GM12878 (cell line): ENCODE results near the gene CIDEC. TPM values are rescaled to one million over a fixed set of nuclear protein-coding genes. Genes with fewer than 3 reads are reported as not detected.

Experiments
- ATAC-seq: fragments of 200-7000 bp; cut with Tn5 transposase; 3 replicates; pipeline ENCODE4 v1.9.1; 2020; ENCODE audit warnings: mild to moderate bottlenecking, moderate library complexity
- BruUV-seq: library from RNA; stranded (reverse); fragments of 400-500 nt; replicated peaks from 2 replicates; lab custom pipeline; 2021; lab: Mats Ljungman, UMichigan
- CTCF ChIA-PET: fragments of 300-600 bp; sonication (Branson Sonifier 250); formaldehyde crosslinking; extraction: SDS; loops from one replicate; lab custom pipeline; 2021; ENCODE audit warnings: inconsistent platforms; lab: Yijun Ruan, JAX
- POLR2A ChIA-PET: fragments of 350-600 bp; formaldehyde crosslinking; extraction: SDS; loops from one replicate; lab custom pipeline; 2021; ENCODE audit warnings: inconsistent platforms; lab: Charles Lee
- RAD21 ChIA-PET: fragments of 300-600 bp; sonication (Branson Sonifier 250); formaldehyde crosslinking; loops from one replicate; lab custom pipeline; 2023; ENCODE audit warnings: antibody characterized with exemption; ENCODE audit not compliant: unreplicated experiment; lab: Charles Lee
- SMC1A ChIA-PET: fragments of 300-600 bp; sonication (Branson Sonifier 250); formaldehyde crosslinking; loops from one replicate; lab custom pipeline; 2023; ENCODE audit not compliant: unreplicated experiment, uncharacterized antibody; lab: Charles Lee
- DNase-seq: peaks from one replicate; pipeline ENCODE4 v3.0.0-alpha.2; 2011; ENCODE audit warnings: low read depth, low spot score
- FAIRE-seq: peaks from 3 replicates; lab custom pipeline; 2011; peaks lifted over from hg19 to GRCh38; lab: Jason Lieb, UNC
- H2AFZ ChIP-seq: 2 replicates; pipeline ENCODE4 v1.6.0; 2011; ENCODE audit warnings: low read depth, low read length, control low read depth; ENCODE audit not compliant: control insufficient read depth
- H3K27ac ChIP-seq: 2 replicates; pipeline ENCODE4 v1.5.1; 2011; ENCODE audit warnings: control low read depth; ENCODE audit not compliant: control insufficient read depth, insufficient read depth
- H3K27me3 ChIP-seq, 2 experiments: replicated peaks in 1 of 2; 2 replicates each; pipeline versions ENCODE4 v1.6.0 to v1.6.1; 2011; ENCODE audit warnings: low read length in 1 of 2; ENCODE audit not compliant: control insufficient read depth in 2 of 2, insufficient read depth in 2 of 2
- H3K36me3 ChIP-seq, 2 experiments: 2 replicates each; pipeline ENCODE4 v1.5.1; 2011; ENCODE audit warnings: low read length in 1 of 2; ENCODE audit not compliant: control insufficient read depth in 2 of 2, insufficient read depth in 2 of 2
- H3K4me1 ChIP-seq: 2 replicates; pipeline ENCODE4 v1.6.1; 2011; ENCODE audit warnings: mild to moderate bottlenecking, low read length, moderate library complexity, mixed read lengths; ENCODE audit not compliant: control insufficient read depth, insufficient read depth
- H3K4me2 ChIP-seq: 2 replicates; pipeline ENCODE4 v1.6.0; 2011; ENCODE audit warnings: control low read depth; ENCODE audit not compliant: control insufficient read depth, insufficient read depth
- H3K4me3 ChIP-seq: fragments of 200-600 bp; sonication (generic); 2 replicates; pipeline ENCODE4 v1.5.1; 2016
- H3K79me2 ChIP-seq: 2 replicates; pipeline ENCODE4 v1.6.0; 2011; ENCODE audit warnings: low read length; ENCODE audit not compliant: control insufficient read depth, insufficient read depth
- H3K9ac ChIP-seq: 2 replicates; pipeline ENCODE4 v1.8.0; 2011; ENCODE audit warnings: low read length, control low read depth, mixed read lengths; ENCODE audit not compliant: control insufficient read depth, insufficient read depth
- H3K9me3 ChIP-seq: replicated peaks from 3 replicates; pipeline ENCODE4 v1.5.1; 2011; ENCODE audit warnings: mild to moderate bottlenecking, low read length; ENCODE audit not compliant: control insufficient read depth, insufficient read depth
- H4K20me1 ChIP-seq: 2 replicates; pipeline ENCODE4 v1.6.0; 2011; ENCODE audit not compliant: control insufficient read depth, insufficient read depth
- BMI1 ChIP-seq: fragments of 450-650 bp; IDR thresholded peaks from 2 replicates; pipeline ENCODE4 v1.6.1; 2016; ENCODE audit warnings: mild to moderate bottlenecking, moderate library complexity, borderline replicate concordance
- ETV6 ChIP-seq, 2 experiments: fragments of 450-650 bp in 1 of 2; IDR thresholded peaks in 1 of 2; conservative IDR thresholded peaks in 1 of 2; 2 replicates each; pipeline ENCODE4 v1.6.1; 2014; ENCODE audit warnings: antibody characterized with exemption in 1 of 2, borderline replicate concordance in 1 of 2, low read depth in 1 of 2, mild to moderate bottlenecking in 1 of 2, moderate library complexity in 1 of 2
- IRF5 ChIP-seq: fragments of 450-650 bp; IDR thresholded peaks from 2 replicates; pipeline ENCODE4 v1.6.1; 2017; ENCODE audit warnings: borderline replicate concordance
- RELA ChIP-seq: fragments of 450-650 bp; IDR thresholded peaks from 2 replicates; pipeline ENCODE4 v1.8.0; 2014; ENCODE audit warnings: borderline replicate concordance; ENCODE audit not compliant: partially characterized antibody
- RUNX3 ChIP-seq: IDR thresholded peaks from 2 replicates; pipeline ENCODE4 v1.6.1; 2012; ENCODE audit warnings: low read length, inconsistent platforms
- WGBS: methylation state at CpG from one replicate; pipeline ENCODE4 v1.1.6; 2016; ENCODE audit warnings: low lambda C conversion rate; ENCODE audit not compliant: insufficient replicate concordance, insufficient coverage; ENCODE audit errors: missing lambda C conversion rate; 5-methylcytosine and 5-hydroxymethylcytosine counted together
- in situ Hi-C: fragments of 300-500 bp; cut with MboI; formaldehyde crosslinking; loops from 9 replicates; pipeline ENCODE4 v1.14.3; 2018; ENCODE audit warnings: mixed read lengths
- intact Hi-C: fragments of 100-400 bp; cut with micrococcal nuclease; formaldehyde crosslinking; loops from one replicate; pipeline ENCODE4 v1.14.2; 2022; ENCODE audit not compliant: unreplicated experiment
- polyA plus RNA-seq, 11 experiments: library from polyadenylated mRNA; depleted of rRNA in 4 of 11; unstranded in 6 of 11; stranded (reverse) in 5 of 11; fragments of >200 nt; fragmentation: Nextera tagmentation in 4 of 11; fragmentation: Illumina TruSeq in 1 of 11; extraction: Ambion mirVana in 4 of 11; extraction: Trizol in 1 of 11; gene quantifications; 1 replicate in 1 of 11; 2 replicates in 10 of 11; pipeline versions ENCODE4 v1.2.1 to v1.2.3, GENCODE V29; 2011 to 2016; ENCODE audit warnings: inconsistent platforms in 2 of 11, missing spikeins in 2 of 11, low read depth in 1 of 11
- total RNA-seq, 4 experiments: library from RNA; depleted of rRNA in 3 of 4; stranded (reverse); fragments of >200 nt in 3 of 4; fragmentation: Illumina TruSeq in 1 of 4; extraction: Trizol in 1 of 4; gene quantifications; 2 replicates each; pipeline versions ENCODE4 v1.2.1 to v1.2.3, GENCODE V29; 2013 to 2021

The CIDEC gene
- total and polyA plus RNA-seq, 10 of the 15 experiments (the other 5 are each of a cell fraction or from before 2014, with no cell fraction given), result 0.10 to 0.49 TPM; not detected in 8

- in situ Hi-C loops (no loop called here), intact Hi-C loops (no loop called here)
- Histone ChIP-seq H3K27ac (no peak overlapping the region), H3K79me2 (no peaks in the 10 kb centered on the region), H3K4me2 (no peak overlapping the region), H3K4me3 (no peak overlapping the region), H3K27me3 (peaks cover 0 to 2% of the 10 kb centered on the region in 2 experiments; a peak in 1 of 4 replicates), H3K4me1 (peaks cover 17% of the 10 kb centered on the region), H3K9me3 (no peaks in the 10 kb centered on the region), H3K9ac (no peak overlapping the region), H2AFZ (no peak overlapping the region), H4K20me1 (no peaks in the 10 kb centered on the region), H3K36me3 (no peaks in the 10 kb centered on the region)
- ChIA-PET RAD21 (no interaction called here), SMC1A (interaction anchor here (0.6 to 2.0 kb wide), 5 partner anchors 10 to 292 kb away, joined by 3 to 6 read pairs (median 3); no protein-coding TSS in a partner anchor), POLR2A (interaction anchor here (1.5 kb wide), 1 partner anchor 19 kb away, joined by 3 read pairs; no protein-coding TSS in a partner anchor), CTCF (interaction anchor here (1.4 to 1.8 kb wide), 3 partner anchors 18 to 410 kb away, joined by 3 to 5 read pairs (median 4); partner anchors contain the start of gene RPUSD3)
- WGBS, result 71% methylated on average over 8 of the region's 8 CpGs
- no TSS peak for BruUV-seq
- TF ChIP-seq RELA, result no peak
- no peak for TF ChIP-seq IRF5
- no peak for TF ChIP-seq ETV6 (conservative IDR thresholded peaks at IDR 0.05 in 1 of 2, IDR thresholded peaks at IDR 0.05 in 1 of 2; ENCODE audit: borderline replicate concordance in 1 of 2, low read depth in 1 of 2)
- TF ChIP-seq BMI1, result no peak
- TF ChIP-seq RUNX3, result 0 out of 2 replicates have a peak, but pooled peaks have one; percentile 16
- DNase-seq, result no peak
- FAIRE-seq, result no peak
- ATAC-seq, result no peak
Measured at GRCh38 chr3:9911863-9912262, 31.8 kb upstream of the CIDEC start.
